ENCODE data around the gene USE1.

Gene USE1

DNA sequence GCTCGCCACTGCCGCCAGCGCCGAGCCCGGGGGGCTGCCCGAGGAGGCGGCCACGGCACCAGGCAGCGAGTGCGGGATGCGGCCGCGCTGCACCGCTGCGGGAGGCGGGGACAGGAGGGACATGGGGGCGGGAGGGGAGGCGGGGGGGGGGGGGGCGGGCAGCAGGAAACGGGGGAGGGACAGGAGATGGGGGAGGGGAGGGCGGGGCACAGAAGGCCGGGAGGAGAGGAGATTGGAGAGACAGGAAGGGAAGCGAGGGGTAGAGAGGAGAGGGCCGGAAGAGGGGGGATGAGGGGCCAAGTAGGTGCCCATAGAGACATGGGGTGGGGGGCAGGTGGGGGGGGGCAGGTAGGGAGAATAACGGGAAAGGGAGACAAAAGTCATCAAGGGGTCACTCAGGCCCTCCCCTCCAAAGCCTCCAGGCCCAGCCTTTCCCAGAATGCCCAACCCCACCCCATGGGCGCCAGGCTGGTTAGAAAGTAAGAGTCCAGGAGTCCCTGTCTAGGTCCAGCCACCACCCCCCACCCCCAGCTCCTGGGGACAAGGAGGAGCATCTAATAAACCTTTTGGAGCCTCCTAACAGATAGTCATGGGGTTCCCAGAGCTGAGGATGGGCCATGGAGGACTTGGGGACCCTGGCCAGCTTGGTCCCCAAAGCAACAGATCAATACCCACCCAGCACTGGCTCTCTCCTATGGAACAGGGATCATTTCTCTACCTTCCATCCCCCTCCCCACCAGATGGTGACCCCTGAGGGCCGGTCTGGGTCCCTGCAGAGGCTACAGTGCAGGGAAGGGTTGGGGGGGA lies 21.0 kb downstream of the USE1 start:
- no peak for DNase-seq (ENCODE audit: low read depth)

DNA sequence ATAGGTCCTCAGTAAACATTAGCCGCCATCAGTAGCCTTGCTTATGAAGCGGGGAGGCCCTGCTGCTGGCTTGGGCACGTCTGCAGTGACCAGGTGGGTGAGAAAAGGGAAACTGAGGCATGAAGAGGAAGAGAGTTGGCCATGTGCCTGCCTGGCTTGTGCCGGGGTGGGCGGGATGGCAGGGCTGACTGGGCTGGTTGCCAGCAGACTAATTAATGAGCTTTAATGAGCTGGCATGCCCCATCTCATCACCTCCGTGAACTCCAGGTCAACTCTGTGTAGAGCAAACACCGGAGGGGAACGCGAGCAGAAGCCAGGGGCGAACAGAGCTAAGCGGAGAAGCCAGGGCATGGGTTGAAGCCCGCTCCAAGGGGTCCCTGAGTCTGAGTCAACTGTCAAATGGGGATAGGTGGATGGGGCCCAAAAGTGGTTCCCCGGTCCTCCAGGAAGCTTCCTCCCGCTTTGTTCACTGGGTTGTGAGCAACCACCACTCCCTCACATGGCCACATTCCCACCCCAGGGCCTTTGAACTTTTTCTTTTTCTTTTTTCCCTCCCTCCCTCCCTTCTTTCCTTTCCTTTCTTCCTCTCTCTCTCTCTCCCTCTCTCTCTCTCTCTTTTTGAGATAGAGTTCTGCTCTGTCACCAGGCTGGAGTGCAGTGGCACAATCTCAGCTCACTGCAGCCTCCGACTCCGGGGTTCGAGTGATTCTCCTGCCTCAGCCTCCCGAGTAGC lies 21.8 kb downstream of the USE1 start:
- DNase-seq (ENCODE audit: low read depth), result no peak

DNA sequence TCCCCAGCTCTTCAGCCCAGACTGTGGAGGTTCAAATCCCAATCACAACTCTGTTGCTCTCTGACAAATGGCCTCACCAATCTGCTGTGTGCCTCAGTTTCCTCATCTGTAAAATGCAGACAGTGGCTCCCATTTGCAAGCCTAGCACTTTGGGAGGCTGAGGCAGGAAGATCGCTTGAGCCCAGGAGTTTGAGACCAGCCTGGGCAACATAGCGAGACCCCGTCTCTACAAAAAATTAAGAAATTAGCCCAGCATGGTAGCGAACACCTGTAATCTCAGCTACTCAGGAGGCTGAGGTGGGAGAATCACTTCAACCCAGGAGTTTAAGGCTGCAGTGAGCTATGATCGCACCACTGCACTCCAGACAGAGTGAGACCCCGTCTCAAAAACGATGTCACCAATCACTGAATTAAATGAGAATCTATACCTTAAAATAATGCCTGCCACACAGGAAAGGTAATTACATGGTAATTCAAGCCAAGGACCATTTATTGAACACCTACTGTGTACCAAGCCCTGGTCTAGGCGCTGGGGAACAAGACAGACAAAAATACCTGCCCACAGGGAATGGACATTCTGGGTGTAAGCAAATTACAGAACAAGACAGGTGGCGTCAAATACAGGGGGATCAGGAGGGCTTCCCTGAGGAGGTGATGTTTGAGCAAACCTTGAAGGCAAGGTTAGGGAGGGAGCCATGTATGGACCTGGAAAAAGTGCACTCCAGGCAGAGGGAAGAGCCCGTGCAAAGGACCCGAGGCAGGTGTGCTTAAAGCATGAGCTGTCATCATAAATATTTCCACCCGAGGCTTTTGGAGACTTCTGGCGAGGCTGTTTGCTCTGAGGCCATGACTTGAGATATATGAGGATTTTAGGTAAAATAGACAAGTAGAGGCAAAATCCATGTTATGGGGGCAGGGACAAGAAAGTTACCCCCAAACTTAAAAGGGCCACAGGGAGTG lies 22.9 kb downstream of the USE1 start:
- DNase-seq (ENCODE audit: low read depth), result no peak

DNA sequence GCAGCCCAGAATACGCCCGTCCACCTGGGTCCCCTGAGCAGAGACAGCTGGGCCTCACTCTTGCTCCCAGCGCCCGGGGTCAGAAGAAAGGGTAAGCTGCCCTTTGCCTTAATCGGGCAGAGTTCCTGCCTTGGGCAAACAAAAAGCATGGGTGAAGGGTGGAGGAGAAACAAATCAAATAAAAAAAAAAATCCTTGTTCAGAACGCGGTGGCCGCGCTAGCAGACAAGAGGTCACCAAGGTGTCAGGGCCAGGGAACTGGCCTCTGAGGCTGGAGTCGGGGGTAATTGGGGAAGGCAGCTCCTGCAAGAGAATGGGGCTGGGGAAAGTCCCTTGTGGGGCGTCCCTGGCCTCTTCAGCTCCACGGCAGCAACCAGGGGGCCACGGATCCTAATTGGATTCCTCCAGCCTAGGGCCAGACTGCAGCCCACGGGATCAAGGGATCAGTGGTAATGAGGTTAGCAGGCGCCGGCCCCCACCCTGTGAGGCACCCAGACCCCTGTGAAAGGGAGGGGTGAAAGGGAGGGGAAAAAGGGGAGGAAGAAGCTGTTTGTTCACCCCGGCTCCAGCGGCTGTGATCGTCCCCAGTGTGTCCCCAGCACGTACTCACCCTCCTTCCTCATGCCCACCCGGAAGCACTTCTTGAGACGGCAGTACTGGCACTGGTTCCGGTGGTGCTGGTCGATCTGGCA lies 25.1 kb downstream of the USE1 start:
- DNase-seq (ENCODE audit: low read depth), result no peak

DNA sequence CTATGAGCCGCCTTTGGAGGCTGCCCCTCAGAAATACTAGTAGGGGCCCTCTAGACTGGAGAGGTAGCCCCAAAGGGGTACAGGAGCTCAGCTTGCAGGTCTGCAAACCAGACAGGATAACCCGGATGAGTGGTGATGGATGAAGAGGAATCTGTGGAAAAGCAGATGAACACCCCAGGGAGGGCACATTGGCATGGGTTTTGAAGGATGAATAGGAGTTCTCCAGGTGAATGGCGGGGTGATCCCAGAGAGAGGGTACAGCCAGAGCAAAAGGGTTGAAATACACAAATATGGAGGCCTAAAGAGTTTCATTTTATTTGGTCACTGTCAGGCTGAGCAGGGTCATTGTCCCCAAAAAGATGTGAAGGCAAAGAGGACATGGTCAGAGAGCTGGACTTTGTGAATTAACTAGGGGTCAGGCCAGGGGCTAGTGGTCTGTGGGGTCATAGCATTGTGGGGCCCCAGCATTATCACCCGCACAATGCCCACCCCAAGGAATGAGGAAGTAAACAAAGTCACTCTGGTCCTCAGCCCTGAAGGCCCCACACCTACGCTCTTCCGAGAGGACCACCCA lies 25.8 kb downstream of the USE1 start:
- no peak for DNase-seq (ENCODE audit: low read depth)

DNA sequence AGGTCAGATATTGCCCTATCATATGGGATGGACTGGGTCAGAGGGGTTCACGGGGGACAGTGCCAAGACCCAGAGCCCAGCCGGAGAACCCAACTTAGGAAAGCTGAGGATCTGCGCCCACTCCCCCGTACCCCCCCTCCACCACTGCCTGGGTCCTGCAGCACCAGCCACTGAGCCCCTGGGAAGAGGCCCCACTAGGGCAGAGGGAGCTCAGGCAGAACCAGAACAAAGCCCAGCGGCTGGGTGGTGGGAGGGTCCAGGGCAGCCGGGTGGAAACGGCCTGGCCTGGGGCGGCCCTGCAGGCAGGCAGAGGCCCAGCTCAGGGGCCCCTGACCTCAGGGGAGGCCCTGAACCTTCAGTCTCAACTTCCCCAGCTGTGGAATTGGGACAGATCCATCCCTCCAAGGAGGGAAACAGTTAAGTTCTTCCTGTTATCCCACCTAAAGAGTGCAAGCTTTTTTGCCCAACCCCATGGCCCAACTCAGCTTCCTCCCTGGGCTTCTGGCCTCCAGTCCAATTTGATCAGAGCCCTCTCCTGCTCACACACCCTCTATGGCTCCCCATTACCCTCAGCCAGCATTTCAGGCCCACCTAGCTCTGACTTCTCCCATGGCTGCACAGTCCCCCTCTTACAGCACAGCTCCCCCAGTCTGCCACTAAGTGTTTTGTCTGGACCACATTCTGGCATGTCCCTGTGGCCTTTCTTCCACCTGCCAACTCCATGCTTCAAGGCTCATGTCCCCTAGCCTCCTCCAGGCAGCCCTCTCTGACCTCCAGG lies 27.5 kb downstream of the USE1 start:
- no peak for DNase-seq (ENCODE audit: low read depth)

DNA sequence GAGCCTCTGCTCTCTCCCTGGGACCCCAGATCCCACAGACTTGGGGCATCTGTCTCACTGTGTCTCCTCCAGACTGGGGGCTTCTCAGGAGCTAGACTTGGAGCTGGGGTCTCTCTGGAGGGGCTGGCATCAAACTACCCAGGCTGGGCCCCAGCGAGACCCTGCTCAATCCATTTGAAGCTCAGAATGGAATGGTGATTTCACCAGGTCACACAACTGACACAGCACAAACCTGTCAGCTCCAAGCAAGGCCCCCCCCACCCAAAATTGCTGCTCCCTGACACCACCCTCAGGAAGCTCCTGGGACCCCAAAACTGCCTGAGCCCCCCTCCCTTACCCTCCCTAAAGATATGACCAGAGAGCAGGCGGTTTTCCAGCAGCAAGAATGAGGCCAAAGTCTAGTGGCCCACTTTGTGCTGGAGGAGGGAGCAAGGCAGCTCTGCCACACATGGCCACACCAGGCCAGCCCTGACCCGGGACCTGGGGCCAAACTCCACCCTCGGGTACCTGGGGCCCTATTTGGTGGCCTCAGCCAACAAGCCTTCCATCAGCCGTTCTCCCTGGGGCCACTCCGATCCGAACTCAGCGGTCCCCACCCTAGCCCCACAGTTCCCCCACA lies 28.2 kb downstream of the USE1 start:
- DNase-seq (ENCODE audit: low read depth), result no peak

DNA sequence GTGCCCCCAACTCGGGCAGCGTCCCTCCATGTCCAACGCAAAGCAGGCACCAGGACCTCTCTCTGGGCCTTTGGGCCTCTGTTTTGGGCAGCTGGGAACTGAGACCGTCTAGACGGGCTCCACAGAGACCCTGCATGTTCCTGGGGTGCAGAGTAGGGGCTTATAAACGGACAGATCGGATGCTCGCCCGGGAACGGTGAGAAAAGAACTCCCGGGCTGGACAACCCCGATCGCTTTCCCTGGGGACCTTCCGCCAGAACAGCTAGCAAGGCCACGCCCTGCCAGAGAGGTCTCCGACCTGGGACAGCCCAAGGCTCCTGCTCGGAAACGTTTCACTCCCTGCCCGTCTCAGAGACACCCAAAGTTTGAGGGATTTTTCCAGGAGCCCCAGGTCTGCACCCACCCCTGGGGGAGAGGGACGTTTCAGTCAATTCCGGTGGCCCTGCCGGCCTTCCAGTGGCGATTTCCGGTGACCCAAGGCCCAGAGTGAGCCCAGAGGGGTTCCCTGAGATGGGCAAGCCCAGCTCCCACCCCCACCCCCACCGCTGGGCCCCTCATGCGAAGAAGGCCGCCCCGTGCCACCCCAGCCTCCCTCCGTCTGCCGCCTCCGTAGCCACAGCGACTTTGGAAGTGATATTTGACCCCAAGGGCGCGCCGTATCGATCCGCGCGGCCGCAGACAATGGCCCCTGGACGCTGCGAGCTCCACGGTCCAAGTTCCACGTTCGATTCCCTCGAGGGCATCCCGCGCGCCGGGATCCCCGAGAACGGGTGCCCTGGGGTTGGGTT lies 28.9 kb downstream of the USE1 start:
- DNase-seq (ENCODE audit: low read depth), result no peak

DNA sequence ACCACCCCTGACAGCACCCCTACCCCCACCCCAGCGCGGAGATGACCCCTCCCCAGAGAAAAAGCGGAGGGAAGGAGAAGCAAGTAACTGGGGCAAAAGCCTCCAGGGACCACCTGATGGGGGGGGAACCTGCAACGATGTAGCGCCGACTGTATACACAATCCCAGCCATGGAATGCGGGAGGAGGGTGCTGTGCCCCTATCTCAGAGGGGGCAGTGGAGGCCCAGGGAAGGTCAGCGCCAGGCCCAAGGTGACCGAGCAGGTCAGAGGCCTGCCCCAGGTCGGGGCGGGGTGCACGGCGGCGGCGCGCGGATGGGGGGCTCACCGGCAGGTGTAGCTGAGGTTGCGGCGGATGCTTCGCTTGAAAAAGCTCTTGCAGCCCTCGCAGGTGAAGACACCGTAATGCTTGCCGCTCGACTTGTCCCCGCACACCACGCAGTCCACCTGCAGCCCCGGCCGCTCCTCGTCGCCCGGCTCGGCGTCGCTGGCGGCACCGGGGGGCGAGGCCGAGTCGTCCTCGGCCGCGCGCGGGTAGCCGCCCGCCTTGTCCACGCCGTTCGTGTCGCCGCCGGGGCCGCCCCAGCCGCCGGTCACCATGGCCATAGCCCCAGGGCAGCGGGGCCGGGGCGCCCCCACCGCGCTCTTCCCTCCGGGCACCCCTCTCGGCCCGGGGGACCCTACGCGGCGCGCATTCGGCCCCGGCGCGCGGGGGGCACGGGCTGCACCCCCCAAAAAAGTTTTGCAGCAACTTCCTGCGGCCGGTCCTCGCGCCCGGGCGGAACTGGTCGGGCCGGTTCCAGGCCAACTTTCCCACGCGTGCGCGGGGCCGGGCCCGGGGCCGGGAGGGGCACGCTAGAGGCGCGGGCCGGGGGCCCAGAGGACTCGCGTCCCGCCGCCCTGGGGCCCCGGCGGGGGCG lies 29.7 kb downstream of the USE1 start:
- DNase-seq (ENCODE audit: low read depth), result no peak

DNA sequence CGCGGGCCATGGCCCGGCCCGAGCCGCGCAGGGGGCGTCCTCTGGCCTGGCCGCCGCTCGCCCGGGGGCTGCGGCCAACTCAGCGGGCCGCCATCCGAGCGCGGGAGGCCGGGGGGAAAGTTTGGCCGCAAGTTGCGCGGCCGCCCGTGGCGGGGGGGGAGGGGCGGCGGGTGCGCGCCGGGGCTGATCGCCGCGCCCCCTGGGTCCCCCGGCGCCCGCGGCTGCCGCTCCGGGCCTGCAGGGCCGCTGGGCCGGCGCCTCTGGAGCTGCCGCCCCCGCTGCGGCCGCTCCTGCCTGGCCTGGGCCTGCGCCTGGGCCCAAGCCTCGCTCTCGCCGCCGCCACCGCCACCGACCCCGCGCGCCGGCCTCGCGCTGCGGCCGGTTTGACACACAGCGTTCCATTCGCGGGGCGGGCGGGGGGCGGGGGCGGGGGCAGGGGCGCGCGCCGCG lies 30.4 kb downstream of the USE1 start, which contains the start of gene NR2F6:
Gene NR2F6 (minus strand): TSS at position 385 of the 450 bp plus-strand sequence. CDS start 699 bp downstream, outside the sequence.
- no peak for DNase-seq (ENCODE audit: low read depth)

DNA sequence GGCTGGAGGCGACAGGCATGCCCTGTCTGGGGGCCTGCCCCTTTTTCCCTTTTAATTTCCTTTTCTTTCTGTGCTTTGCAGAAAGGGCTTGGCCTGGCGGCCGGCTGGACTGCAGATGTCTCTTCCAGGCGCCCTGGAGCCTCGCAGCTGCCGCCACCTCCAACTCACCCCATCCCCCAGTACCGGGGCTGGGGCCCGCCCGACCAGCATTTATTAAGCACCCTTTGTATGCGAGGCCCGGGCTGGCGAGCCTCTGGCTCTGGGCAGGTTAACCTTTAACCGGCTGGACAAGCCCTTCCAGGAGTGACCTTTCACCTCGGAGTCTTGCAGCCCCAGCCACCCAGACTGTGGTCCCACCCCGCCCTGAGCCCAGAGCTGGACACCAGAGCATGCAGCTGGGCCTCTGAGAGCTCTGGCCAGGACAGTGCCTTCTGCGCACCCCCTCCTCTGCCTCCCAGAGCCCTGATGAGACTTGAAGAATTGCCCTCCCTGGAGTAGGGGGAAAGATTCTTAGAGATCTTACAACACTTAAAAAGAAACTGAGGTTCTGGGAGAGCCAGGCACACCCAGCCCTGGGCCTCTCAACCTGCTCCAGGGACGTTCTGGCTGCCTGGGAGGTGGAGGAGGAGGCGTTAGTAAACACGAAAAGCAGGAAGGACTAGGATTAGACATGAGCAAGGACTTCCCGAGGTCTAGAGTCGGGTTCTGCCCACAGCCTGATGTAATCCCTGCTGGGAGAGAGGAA lies 31.7 kb downstream of the USE1 start:
- no peak for DNase-seq (ENCODE audit: low read depth)

DNA sequence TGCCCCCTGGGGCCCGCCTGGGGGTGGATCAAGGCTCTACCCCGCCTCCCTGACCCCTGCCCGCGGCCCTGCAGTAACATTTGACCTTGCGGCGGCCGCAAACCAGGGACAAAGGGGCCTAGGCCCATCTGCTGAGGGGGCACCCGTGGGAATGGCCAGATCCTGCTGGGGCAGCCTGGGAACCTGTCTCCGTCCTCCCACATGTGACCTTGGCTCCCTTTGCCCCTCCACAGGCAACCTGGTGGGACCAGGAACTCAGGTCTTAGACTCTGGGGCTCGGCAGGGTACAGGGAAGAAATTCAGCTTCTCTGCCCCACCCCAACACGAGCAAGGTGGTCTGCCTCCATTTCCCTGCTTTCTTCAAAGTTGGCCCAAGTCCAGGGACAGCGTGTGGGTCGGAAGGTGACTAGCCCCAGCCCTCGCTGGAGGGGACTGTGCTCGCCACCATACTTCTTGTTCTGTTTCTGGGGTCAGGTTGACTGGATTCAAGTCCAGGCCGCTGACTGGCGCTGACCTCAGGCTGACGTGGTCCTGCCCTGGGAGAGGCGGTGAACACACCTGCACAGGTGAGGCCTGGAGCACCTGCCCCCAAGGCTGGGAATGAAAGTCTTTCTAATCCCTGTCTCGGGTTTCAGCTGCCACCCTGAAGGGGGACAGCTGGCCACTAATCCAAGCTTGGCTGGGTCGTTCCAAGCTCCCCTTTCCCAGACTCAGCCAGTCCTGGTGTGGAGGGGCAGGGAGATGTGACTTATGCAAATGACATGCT lies 33.0 kb downstream of the USE1 start:
- DNase-seq (ENCODE audit: low read depth), result no peak

DNA sequence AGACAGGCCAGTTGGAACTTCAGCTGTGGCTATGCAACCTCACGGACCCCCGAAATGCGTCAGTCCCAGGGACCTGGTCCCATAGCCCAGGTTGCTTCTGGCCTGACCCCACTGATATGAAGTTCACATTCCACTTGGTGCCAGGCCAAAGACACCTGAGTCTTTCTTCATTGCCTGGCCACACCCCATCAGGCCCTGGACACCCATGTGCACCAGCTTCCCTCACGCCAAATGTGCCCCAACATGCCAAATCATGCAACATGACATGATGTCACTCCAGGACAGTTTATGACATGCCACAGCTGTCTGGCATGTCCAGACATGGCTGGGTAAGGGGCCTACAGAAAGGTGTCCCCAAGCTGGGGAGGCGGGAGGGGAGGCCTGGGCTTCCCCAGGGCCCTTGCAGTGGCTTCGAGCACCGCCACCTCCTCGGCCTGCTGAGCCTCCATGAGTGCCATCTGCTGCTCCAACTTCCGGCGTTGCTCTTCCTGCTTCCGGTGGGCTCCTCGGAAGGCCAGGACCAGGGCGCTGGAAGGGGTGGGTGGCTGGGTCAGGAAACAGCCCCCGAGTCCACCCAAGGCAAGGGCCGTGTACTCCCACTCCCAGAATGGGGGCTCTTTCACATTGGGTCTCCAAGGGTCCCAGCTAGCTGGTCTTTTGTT lies 34.9 kb downstream of the USE1 start:
- DNase-seq (ENCODE audit: low read depth), result no peak

DNA sequence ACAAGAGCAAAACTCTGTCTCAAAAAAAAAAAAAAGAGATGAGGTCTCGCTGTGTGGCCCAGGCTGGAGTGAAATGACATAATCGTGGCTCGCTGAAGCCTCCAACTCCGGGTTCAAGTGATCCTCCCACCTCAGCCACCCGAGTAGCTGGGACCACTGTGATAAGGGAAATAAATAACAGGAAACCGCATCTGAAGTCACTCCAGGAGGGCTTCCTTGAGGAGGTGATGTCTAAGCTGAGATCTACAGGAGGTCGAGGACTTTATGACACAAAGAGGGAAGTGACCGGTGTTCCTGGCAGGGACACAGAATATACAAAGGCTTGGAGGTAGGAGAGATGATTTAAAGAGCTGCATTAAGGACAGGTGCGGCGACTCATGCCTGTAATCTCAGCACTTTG lies 39.5 kb downstream of the USE1 start:
- no peak for DNase-seq (ENCODE audit: low read depth)

DNA sequence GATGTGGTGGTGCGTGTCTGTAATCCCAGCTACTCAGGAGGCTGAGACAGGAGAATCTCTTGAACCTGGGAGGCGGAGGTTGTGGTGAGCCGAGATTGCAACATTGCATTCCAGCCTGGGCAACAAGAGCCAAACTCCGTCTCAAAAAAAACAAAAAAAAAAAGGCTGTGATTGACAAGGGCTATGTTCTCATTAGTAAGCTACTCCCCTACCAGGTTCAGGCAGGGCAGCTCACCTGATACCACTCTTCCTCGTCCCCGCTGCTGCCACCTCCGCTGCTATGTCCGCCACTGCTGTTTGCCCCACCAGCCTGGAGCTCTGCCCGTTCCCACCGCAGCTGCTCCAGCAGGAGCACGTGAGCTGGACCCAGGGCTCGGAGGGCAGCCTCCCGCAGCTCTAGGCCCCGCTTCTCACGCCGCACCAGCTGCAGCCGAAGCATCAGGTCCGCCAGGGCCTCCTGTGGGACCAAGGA lies 40.0 kb downstream of the USE1 start:
- no peak for DNase-seq (ENCODE audit: low read depth)

DNA sequence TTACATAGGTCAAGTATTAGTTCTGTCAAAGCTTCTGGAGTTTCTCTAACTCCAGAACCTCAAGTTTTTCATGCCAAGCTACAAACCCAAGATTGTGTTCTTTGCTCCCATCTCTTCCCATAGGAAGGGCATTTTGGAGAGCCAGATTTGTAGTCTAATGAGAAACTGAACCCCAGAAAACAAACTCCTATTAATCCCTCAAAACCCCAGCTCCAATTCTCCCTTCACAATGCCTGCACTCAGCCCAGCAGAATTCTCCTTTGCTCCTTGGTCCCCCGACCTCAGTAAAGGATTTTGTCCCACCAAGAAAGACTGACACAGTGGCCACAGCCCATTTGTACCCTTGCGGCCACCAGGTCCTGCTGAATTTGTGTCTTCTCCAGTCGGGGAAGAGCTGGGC lies 41.0 kb downstream of the USE1 start:
- DNase-seq (ENCODE audit: low read depth), result no peak
